Fibroblast of lung (primary cell): ENCODE data around the gene ERFL. TPM values are rescaled to one million over a fixed set of nuclear protein-coding genes. Genes with fewer than 3 reads are reported as not detected.

Source experiments
- DNase-seq, 2 donors: peaks; one replicate each; pipeline versions ENCODE4 v3.0.0 to v3.0.0-alpha.2; 2010; ENCODE audit warnings: low read depth in 2 of 2
- H2AFZ ChIP-seq: 2 replicates; pipeline ENCODE4 v1.5.1; 2012; ENCODE audit warnings: low read length, control low read depth, inconsistent platforms
- H3K27ac ChIP-seq: 2 replicates; pipeline ENCODE4 v1.5.1; 2011; ENCODE audit warnings: low read length, control low read depth; ENCODE audit not compliant: insufficient read depth
- H3K27me3 ChIP-seq: 2 replicates; pipeline ENCODE4 v1.5.1; 2011; ENCODE audit warnings: mild to moderate bottlenecking, low read length; ENCODE audit not compliant: control insufficient read depth, insufficient read depth
- H3K36me3 ChIP-seq: 2 replicates; pipeline ENCODE4 v1.5.1; 2011; ENCODE audit warnings: low read length; ENCODE audit not compliant: control insufficient read depth, insufficient read depth
- H3K4me1 ChIP-seq: 2 replicates; pipeline ENCODE4 v1.5.1; 2011; ENCODE audit warnings: low read length; ENCODE audit not compliant: control insufficient read depth, insufficient read depth; ENCODE audit errors: extremely low read depth
- H3K4me2 ChIP-seq: 2 replicates; pipeline ENCODE4 v1.5.1; 2011; ENCODE audit warnings: low read length, control low read depth; ENCODE audit not compliant: insufficient read depth; ENCODE audit errors: extremely low read depth
- H3K4me3 ChIP-seq, 4 experiments: fragments of 200-600 bp in 1 of 4; sonication (generic) in 1 of 4; replicated peaks in 1 of 4; 2 replicates each; pipeline ENCODE4 v1.5.1; 2011 to 2016; ENCODE audit warnings: low read length in 4 of 4, low read depth in 3 of 4, mild to moderate bottlenecking in 3 of 4, control low read depth in 2 of 4, inconsistent platforms in 1 of 4, mixed read lengths in 1 of 4; ENCODE audit not compliant: insufficient read depth in 1 of 4; ENCODE audit errors: control extremely low read depth in 1 of 4
- H3K79me2 ChIP-seq: 2 replicates; pipeline ENCODE4 v1.5.1; 2012; ENCODE audit warnings: mild to moderate bottlenecking, low read length, inconsistent platforms; ENCODE audit not compliant: control insufficient read depth, insufficient read depth
- H3K9ac ChIP-seq: 2 replicates; pipeline ENCODE4 v1.5.1; 2011; ENCODE audit warnings: mild to moderate bottlenecking, low read length, control low read depth; ENCODE audit not compliant: insufficient read depth
- H3K9me3 ChIP-seq: 2 replicates; pipeline ENCODE4 v1.5.1; 2012; ENCODE audit warnings: low read depth, low read length; ENCODE audit not compliant: control insufficient read depth, insufficient read depth
- H4K20me1 ChIP-seq: 2 replicates; pipeline ENCODE4 v1.5.1; 2011; ENCODE audit warnings: low read length; ENCODE audit not compliant: control insufficient read depth, insufficient read depth; ENCODE audit errors: extremely low read depth
- EZH2 ChIP-seq: IDR thresholded peaks from 2 replicates; pipeline ENCODE4 v1.5.1; 2012; ENCODE audit warnings: low read length, control low read depth, mild to moderate bottlenecking; ENCODE audit errors: missing control alignments
- polyA plus RNA-seq, 2 donors: library from polyadenylated mRNA; depleted of rRNA in 1 of 2; stranded (reverse) in 1 of 2; unstranded in 1 of 2; fragments of >200 nt; gene quantifications; 2 replicates each; pipeline ENCODE4 v1.2.1, GENCODE V29; 2011 to 2012; ENCODE audit warnings: missing spikeins in 1 of 2
- total RNA-seq: library from RNA; depleted of rRNA; stranded (reverse); fragments of >200 nt; gene quantifications from 2 replicates; pipeline ENCODE4 v1.2.1, GENCODE V29; 2014
- TF ChIP-seq, protein P1 (sequence below), 2 donors: IDR thresholded peaks in 1 of 2; conservative IDR thresholded peaks in 1 of 2; 1 replicate in 1 of 2; 2 replicates in 1 of 2; pipeline ENCODE4 v1.5.1; 2011 to 2012; ENCODE audit warnings: low read length in 2 of 2, control low read depth in 1 of 2, inconsistent platforms in 1 of 2, low read depth in 1 of 2, mild to moderate bottlenecking in 1 of 2

ERFL gene
- total and polyA plus RNA-seq, 2 donors (not counting 1 experiment from before 2014, with no cell fraction given): under 0.01 to 0.03 TPM

DNA sequence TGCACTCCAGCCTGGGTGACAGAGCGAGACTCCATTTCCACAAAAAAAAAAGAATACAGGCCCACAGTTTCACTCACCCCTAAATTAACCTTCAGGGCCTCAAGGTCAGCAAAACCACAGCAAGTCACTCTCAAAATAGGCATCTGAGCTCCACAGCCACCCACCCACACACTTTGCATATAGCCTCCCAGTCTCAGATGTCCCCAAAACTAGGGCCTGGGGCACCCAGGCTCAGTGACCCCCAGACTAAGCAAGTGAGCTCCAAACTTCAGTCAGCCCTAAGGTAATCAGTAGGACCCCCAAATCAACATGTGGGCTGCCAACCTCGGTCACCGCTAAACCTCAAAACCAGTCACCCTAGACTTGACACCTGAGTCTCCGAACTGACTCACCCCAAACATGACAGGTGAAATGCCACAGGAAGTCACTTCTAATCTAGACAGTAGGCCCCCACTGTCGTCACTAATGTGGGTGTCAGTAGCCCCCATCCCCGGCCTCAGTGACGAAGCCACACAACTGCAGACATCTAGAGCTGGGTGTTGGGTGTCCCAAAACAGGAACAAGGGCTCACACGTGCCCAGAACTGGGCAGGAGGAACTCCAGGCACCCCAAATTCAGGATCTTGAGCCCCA is 17.0 kb upstream of the ERFL start:
- TF ChIP-seq, protein P1, sequence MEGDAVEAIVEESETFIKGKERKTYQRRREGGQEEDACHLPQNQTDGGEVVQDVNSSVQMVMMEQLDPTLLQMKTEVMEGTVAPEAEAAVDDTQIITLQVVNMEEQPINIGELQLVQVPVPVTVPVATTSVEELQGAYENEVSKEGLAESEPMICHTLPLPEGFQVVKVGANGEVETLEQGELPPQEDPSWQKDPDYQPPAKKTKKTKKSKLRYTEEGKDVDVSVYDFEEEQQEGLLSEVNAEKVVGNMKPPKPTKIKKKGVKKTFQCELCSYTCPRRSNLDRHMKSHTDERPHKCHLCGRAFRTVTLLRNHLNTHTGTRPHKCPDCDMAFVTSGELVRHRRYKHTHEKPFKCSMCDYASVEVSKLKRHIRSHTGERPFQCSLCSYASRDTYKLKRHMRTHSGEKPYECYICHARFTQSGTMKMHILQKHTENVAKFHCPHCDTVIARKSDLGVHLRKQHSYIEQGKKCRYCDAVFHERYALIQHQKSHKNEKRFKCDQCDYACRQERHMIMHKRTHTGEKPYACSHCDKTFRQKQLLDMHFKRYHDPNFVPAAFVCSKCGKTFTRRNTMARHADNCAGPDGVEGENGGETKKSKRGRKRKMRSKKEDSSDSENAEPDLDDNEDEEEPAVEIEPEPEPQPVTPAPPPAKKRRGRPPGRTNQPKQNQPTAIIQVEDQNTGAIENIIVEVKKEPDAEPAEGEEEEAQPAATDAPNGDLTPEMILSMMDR (conservative IDR thresholded peaks at IDR 0.05 in 1 of 2, IDR thresholded peaks at IDR 0.05 in 1 of 2; ENCODE audit: low read depth in 1 of 2, low read length in 2 of 2): no peak
- TF ChIP-seq EZH2: no peak

DNA sequence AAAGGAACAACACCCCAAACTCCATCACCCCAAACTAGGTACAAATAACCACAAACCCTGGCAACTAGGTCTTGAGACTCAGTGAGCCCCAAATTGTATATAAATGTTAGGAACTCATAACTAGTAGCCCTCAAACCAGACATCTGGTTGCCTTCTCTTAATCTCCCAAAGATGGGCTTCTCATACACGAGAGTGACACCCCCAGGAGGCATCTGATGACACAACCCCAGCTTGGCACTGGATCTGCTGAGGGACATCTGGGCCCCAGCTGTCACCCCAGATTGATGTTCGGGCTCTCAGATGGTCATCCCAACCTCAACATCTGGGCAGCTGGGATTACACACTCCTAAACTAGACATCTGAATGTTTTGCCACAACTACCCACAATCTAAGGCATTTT is 16.1 kb upstream of the ERFL start:
- H2AFZ ChIP-seq: no peak overlapping the region
- no peak overlapping the region for H3K4me2 ChIP-seq
- H3K4me1 ChIP-seq: no peaks in the 10 kb centered on the region
- no peak overlapping the region for H3K4me3 ChIP-seq
- no peaks in the 10 kb centered on the region for H3K27me3 ChIP-seq
- no peaks in the 10 kb centered on the region for H3K9me3 ChIP-seq
- H3K36me3 ChIP-seq: no peaks in the 10 kb centered on the region
- H3K79me2 ChIP-seq: no peaks in the 10 kb centered on the region
- DNase-seq: no peak
- no peak overlapping the region for H3K27ac ChIP-seq
- no peak overlapping the region for H3K9ac ChIP-seq
- H4K20me1 ChIP-seq: no peaks in the 10 kb centered on the region
- TF ChIP-seq, protein P1 (conservative IDR thresholded peaks at IDR 0.05 in 1 of 2, IDR thresholded peaks at IDR 0.05 in 1 of 2; ENCODE audit: low read depth in 1 of 2, low read length in 2 of 2): no peak
- no peak for TF ChIP-seq EZH2

More for the DNA sequence above, 17.0 kb upstream of the ERFL start:
- no peak for DNase-seq
- Histone ChIP-seq H3K4me1 (no peaks in the 10 kb centered on the region), H3K4me2 (no peak overlapping the region), H3K79me2 (no peaks in the 10 kb centered on the region), H3K27me3 (no peaks in the 10 kb centered on the region), H3K36me3 (no peaks in the 10 kb centered on the region), H3K9ac (no peak overlapping the region), H4K20me1 (no peaks in the 10 kb centered on the region), H3K4me3 (no peak overlapping the region), H3K27ac (no peak overlapping the region), H2AFZ (no peak overlapping the region), H3K9me3 (no peaks in the 10 kb centered on the region)

DNA sequence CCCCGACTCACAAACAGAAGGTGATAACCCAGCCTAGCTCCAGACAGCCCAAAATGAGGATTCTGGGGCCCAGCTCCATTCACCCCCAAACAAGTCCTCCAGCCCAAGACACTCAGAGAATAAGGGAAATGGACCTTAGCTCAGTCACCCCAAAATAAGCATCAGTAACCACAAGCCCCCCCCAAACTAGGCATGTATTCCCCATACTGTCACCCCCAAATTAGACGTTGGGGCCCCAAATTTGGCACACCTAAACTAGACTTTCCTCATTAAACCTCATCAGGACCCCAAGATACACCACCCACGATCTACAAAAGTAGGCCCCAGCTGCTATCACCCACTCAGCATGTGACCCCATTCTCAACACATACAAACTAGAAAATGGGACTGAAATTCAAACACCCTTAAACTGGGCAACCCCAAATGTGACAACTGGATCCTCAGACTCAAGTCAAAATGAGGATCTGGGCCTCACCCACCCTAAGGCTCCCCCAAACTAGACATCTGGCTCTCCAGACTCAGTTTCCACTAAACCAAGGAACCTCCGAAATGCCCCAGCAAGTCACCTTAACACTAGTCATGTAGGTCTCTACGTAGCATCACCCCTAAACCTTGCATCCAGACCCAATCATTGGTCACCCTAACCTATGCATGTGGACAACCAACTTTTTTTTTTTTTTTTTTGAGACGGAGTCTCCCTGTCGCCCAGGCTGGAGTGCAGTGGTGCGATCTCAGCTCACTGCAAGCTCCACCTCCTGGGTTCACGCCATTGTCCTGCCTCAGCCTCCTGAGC is 13.4 kb upstream of the ERFL start:
- TF ChIP-seq, protein P1 (conservative IDR thresholded peaks at IDR 0.05 in 1 of 2, IDR thresholded peaks at IDR 0.05 in 1 of 2; ENCODE audit: low read depth in 1 of 2, low read length in 2 of 2): no peak
- TF ChIP-seq EZH2: no peak
- no peaks in the 10 kb centered on the region for H3K36me3 ChIP-seq
- H2AFZ ChIP-seq: no peak overlapping the region
- H3K9ac ChIP-seq: no peak overlapping the region
- peaks cover 4% of the 10 kb centered on the region for H3K27me3 ChIP-seq
- no peak overlapping the region for H3K4me2 ChIP-seq
- no peaks in the 10 kb centered on the region for H3K79me2 ChIP-seq
- no peak for DNase-seq
- no peak overlapping the region for H3K4me3 ChIP-seq
- H4K20me1 ChIP-seq: no peaks in the 10 kb centered on the region
- H3K4me1 ChIP-seq: no peaks in the 10 kb centered on the region
- H3K27ac ChIP-seq: no peak overlapping the region
- no peaks in the 10 kb centered on the region for H3K9me3 ChIP-seq
